Hepatocyte (in vitro differentiated cells): ENCODE data around the gene UBA6. TPM values are rescaled to one million over a fixed set of nuclear protein-coding genes. Genes with fewer than 3 reads are reported as not detected.

Source experiments
- DNase-seq: peaks from one replicate; pipeline ENCODE4 v3.0.0-alpha.2; 2016; ENCODE audit warnings: low spot score
- H2AFZ ChIP-seq: fragments of 200-600 bp; sonication (generic); 2 replicates; pipeline ENCODE4 v1.6.0; 2016; ENCODE audit warnings: antibody characterized with exemption, mild to moderate bottlenecking
- H3K27ac ChIP-seq: fragments of 200-600 bp; sonication (generic); 2 replicates; pipeline ENCODE4 v1.5.1; 2016; ENCODE audit warnings: mild to moderate bottlenecking
- H3K27me3 ChIP-seq: fragments of 200-600 bp; sonication (generic); 2 replicates; pipeline ENCODE4 v1.6.1; 2016
- H3K36me3 ChIP-seq: fragments of 200-600 bp; sonication (generic); replicated peaks from 2 replicates; pipeline ENCODE4 v1.5.1; 2016; ENCODE audit warnings: low read depth; ENCODE audit not compliant: insufficient read depth
- H3K4me1 ChIP-seq: fragments of 200-600 bp; sonication (generic); 2 replicates; pipeline ENCODE4 v1.5.1; 2016; ENCODE audit warnings: mild to moderate bottlenecking, moderate library complexity; ENCODE audit not compliant: insufficient read depth
- H3K4me2 ChIP-seq: fragments of 200-600 bp; sonication (generic); 2 replicates; pipeline ENCODE4 v1.6.0; 2016
- H3K4me3 ChIP-seq: fragments of 200-600 bp; sonication (generic); 2 replicates; pipeline ENCODE4 v1.5.1; 2016; ENCODE audit warnings: mild to moderate bottlenecking
- H3K79me2 ChIP-seq: fragments of 200-600 bp; sonication (generic); 2 replicates; pipeline ENCODE4 v1.6.0; 2017; ENCODE audit warnings: mild to moderate bottlenecking
- H3K9me2 ChIP-seq: fragments of 200-600 bp; sonication (generic); replicated peaks from 2 replicates; pipeline ENCODE4 v1.6.0; 2017; ENCODE audit warnings: mild to moderate bottlenecking; ENCODE audit not compliant: insufficient read depth
- H3K9me3 ChIP-seq: fragments of 200-600 bp; sonication (generic); 2 replicates; pipeline ENCODE4 v1.5.1; 2016; ENCODE audit warnings: low read depth, mild to moderate bottlenecking
- H4K20me1 ChIP-seq: fragments of 200-600 bp; sonication (generic); 2 replicates; pipeline ENCODE4 v1.6.0; 2016; ENCODE audit warnings: mild to moderate bottlenecking; ENCODE audit not compliant: insufficient read depth, poor library complexity, severe bottlenecking
- CTCF ChIP-seq: fragments of 200-600 bp; sonication (generic); IDR thresholded peaks from 2 replicates; pipeline ENCODE4 v1.5.1; 2016; ENCODE audit warnings: antibody characterized with exemption, mild to moderate bottlenecking; ENCODE audit not compliant: poor library complexity
- EZH2 ChIP-seq: fragments of 200-600 bp; sonication (generic); IDR thresholded peaks from 2 replicates; pipeline ENCODE4 v1.6.1; 2016; ENCODE audit warnings: antibody characterized with exemption, mild to moderate bottlenecking, borderline replicate concordance
- EZH2phosphoT487 ChIP-seq: fragments of 200-600 bp; sonication (generic); IDR thresholded peaks from one replicate; pipeline ENCODE4 v1.6.1; 2018; ENCODE audit warnings: antibody characterized with exemption, mild to moderate bottlenecking, low read depth, moderate library complexity; ENCODE audit not compliant: unreplicated experiment, severe bottlenecking
- WGBS: methylation state at CpG from one replicate; pipeline ENCODE4 v1.1.6; 2016; ENCODE audit warnings: low lambda C conversion rate; ENCODE audit errors: missing lambda C conversion rate; 5-methylcytosine and 5-hydroxymethylcytosine counted together
- polyA plus RNA-seq: library from polyadenylated mRNA; unstranded; fragments of >200 nt; fragmentation: Nextera tagmentation; extraction: Ambion mirVana; gene quantifications from 2 replicates; pipeline ENCODE4 v1.2.1, GENCODE V29; 2016
- total RNA-seq: library from RNA; depleted of rRNA; stranded (reverse); fragments of >200 nt; gene quantifications from 2 replicates; pipeline ENCODE4 v1.2.3, GENCODE V29; 2014

Gene UBA6
- total and polyA plus RNA-seq, 2 experiments from 2014 or later: 15.8 to 123 TPM

- Histone ChIP-seq H3K36me3 (no peaks in the 10 kb centered on the region), H3K79me2 (peaks cover 5% of the 10 kb centered on the region), H4K20me1 (no peaks in the 10 kb centered on the region), H3K27ac (peak overlapping the region; percentile 4), H3K9me2 (no peaks in the 10 kb centered on the region), H3K27me3 (no peaks in the 10 kb centered on the region), H3K4me3 (no peak overlapping the region), H2AFZ (no peak overlapping the region), H3K4me2 (no peak overlapping the region), H3K4me1 (no peaks in the 10 kb centered on the region), H3K9me3 (no peaks in the 10 kb centered on the region)
- peak; percentile 11 for DNase-seq
- TF ChIP-seq EZH2phosphoT487: no peak
- TF ChIP-seq EZH2: no peak
- TF ChIP-seq CTCF: no peak
- WGBS: 96% methylated on average over 2 of the region's 2 CpGs
Measured at GRCh38 chr4:67680581-67681222, 20.3 kb downstream of the UBA6 start.

GRCh38 chr4:67678612-67679011 is 22.3 kb downstream of the UBA6 start:
- no peak for DNase-seq
- H3K27me3 ChIP-seq: no peaks in the 10 kb centered on the region
- TF ChIP-seq EZH2: no peak
- no peak for TF ChIP-seq CTCF
- no peak for TF ChIP-seq EZH2phosphoT487
- no peaks in the 10 kb centered on the region for H3K79me2 ChIP-seq
- H3K4me3 ChIP-seq: no peak overlapping the region
- H3K36me3 ChIP-seq: no peaks in the 10 kb centered on the region
- H3K9me3 ChIP-seq: no peaks in the 10 kb centered on the region
- 79% methylated on average over 2 of the region's 2 CpGs for WGBS
- H3K4me1 ChIP-seq: no peaks in the 10 kb centered on the region
- H3K4me2 ChIP-seq: no peak overlapping the region
- H3K9me2 ChIP-seq: no peaks in the 10 kb centered on the region
- no peak overlapping the region for H3K27ac ChIP-seq
- no peaks in the 10 kb centered on the region for H4K20me1 ChIP-seq
- no peak overlapping the region for H2AFZ ChIP-seq

GRCh38 chr4:67674098-67674497 is 26.9 kb downstream of the UBA6 start:
- Histone ChIP-seq H3K9me3 (no peaks in the 10 kb centered on the region), H3K4me1 (no peaks in the 10 kb centered on the region), H3K4me3 (no peak overlapping the region), H4K20me1 (no peaks in the 10 kb centered on the region), H2AFZ (no peak overlapping the region), H3K4me2 (no peak overlapping the region), H3K27me3 (no peaks in the 10 kb centered on the region), H3K27ac (no peak overlapping the region), H3K79me2 (no peaks in the 10 kb centered on the region), H3K36me3 (no peaks in the 10 kb centered on the region), H3K9me2 (no peaks in the 10 kb centered on the region)
- DNase-seq: no peak
- TF ChIP-seq CTCF: no peak
- TF ChIP-seq EZH2: no peak
- TF ChIP-seq EZH2phosphoT487: no peak
- 83% methylated on average over 2 of the region's 2 CpGs for WGBS
